Coronary artery (tissue), 2 donors: Measurements from ENCODE around the gene TAF6L.
"Not testable (repeated sequence)": the region's sequence is repeated elsewhere in the genome, so short reads cannot be mapped to it uniquely, and the experiment has no call there.

Experiments
- DNase-seq: peaks from one replicate; pipeline ENCODE4 v3.0.0-alpha.2; 2017; ENCODE audit warnings: low spot score
- H3K27ac ChIP-seq, 2 donors: fragments of 200-600 bp; sonication (generic); one replicate each; pipeline ENCODE4 v1.5.1; 2016 to 2019
- H3K4me3 ChIP-seq: fragments of 200-600 bp; sonication (generic); 2 replicates; pipeline ENCODE4 v1.5.1; 2016; ENCODE audit warnings: mild to moderate bottlenecking, moderate library complexity
- TF ChIP-seq, protein P1 (sequence below): fragments of 200-600 bp; sonication (generic); IDR thresholded peaks from one replicate; pipeline ENCODE4 v1.5.1; 2019; ENCODE audit warnings: antibody characterized with exemption

TAF6L gene

DNA sequence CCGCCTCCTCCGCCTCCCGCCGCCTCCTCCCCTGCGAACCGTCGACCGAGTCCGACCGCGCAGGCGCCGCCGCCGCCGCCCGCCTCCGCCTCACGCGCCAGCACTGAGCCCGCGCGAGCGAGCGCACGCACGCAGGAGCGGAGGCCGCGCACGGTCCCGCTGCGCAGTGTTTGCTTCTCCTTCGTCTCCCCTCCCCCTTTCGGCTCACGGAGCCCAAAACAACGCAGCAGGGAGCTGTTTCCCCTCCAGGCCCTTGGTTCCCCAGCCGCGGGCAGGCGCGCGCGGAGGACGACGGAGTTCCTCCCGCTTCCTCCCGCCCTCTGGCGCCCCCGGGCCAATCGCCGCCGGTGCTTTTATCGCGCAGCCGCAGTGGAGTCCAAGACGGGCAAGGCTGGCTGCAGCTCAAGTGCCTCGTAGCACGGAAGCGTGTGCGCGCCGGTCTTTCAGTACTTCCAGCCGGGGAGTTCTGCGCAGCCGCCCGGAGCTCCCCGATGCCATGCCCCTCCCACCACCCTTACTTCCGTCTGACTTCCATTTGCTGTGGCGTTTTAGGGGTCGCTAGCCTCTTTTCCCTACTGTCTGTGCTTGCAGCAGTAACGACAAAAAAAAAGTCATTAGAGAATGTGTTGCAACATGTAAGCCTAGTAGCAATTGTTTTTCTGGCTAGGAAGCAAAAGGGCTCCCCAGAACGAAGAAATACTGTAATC lies 43.9 kb upstream of the TAF6L start, which contains the start of gene HNRNPUL2:
TSS of gene HNRNPUL2 (minus strand) at position 293 of the 707 bp plus-strand sequence. CDS start 301 bp downstream, outside the sequence.
- Histone ChIP-seq H3K4me3 (peak within 1 kb of the TSS; percentile 79), H3K27ac (peak within 1 kb of the TSS; percentile 87 to 96)
- TF ChIP-seq, protein P1, sequence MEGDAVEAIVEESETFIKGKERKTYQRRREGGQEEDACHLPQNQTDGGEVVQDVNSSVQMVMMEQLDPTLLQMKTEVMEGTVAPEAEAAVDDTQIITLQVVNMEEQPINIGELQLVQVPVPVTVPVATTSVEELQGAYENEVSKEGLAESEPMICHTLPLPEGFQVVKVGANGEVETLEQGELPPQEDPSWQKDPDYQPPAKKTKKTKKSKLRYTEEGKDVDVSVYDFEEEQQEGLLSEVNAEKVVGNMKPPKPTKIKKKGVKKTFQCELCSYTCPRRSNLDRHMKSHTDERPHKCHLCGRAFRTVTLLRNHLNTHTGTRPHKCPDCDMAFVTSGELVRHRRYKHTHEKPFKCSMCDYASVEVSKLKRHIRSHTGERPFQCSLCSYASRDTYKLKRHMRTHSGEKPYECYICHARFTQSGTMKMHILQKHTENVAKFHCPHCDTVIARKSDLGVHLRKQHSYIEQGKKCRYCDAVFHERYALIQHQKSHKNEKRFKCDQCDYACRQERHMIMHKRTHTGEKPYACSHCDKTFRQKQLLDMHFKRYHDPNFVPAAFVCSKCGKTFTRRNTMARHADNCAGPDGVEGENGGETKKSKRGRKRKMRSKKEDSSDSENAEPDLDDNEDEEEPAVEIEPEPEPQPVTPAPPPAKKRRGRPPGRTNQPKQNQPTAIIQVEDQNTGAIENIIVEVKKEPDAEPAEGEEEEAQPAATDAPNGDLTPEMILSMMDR, result no peak
- DNase-seq, result peak; percentile 98

DNA sequence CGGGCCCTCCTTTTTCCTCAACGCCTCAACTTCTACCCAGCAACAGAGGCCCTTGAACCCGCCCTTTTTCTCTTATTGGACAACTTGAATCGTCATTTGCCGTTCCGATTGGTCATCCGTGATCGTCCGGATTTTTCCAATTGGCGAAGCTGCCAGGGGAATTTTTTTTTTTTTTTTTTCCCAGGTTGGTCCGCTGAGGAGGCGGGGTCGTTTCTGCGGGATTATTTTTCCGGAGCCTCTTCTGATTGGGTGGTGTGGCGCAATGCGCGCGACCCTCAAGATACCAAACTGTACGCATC lies 43.4 kb upstream of the TAF6L start:
- TF ChIP-seq, protein P1, result no peak
- Histone ChIP-seq H3K4me3 (peak overlapping the region; percentile 79), H3K27ac (peak overlapping the region; percentile 87 to 96)
- DNase-seq, result peak; percentile 91

GRCh38 chr11:62728171-62728988 lies 42.8 kb upstream of the TAF6L start, which contains the start of gene TTC9C:
Gene TTC9C (plus strand): TSS chr11:62728486. CDS start chr11:62728849, 363 bp downstream.
- peak within 1 kb of the TSS; percentile 79 for H3K4me3 ChIP-seq
- H3K27ac ChIP-seq, result peak within 1 kb of the TSS; percentile 87 to 96
- DNase-seq, result peak; percentile 94
- TF ChIP-seq, protein P1, result no peak

- DNase-seq, H3K4me3 ChIP-seq, H3K27ac ChIP-seq: not testable (repeated sequence)
Measured at GRCh38 chr11:62730076-62730475, 41.1 kb upstream of the TAF6L start.

GRCh38 chr11:62732830-62733229 lies 38.4 kb upstream of the TAF6L start:
- no peak overlapping the region for H3K4me3 ChIP-seq
- TF ChIP-seq, protein P1, result no peak
- DNase-seq, result no peak

GRCh38 chr11:62737196-62737595 lies 34.0 kb upstream of the TAF6L start:
- Histone ChIP-seq H3K27ac (no peak overlapping the region), H3K4me3 (no peak overlapping the region)
- TF ChIP-seq, protein P1, result no peak
- DNase-seq, result no peak

More at GRCh38 chr11:62732830-62733229, 38.4 kb upstream of the TAF6L start:
- H3K27ac ChIP-seq, result no peak overlapping the region

- Histone ChIP-seq H3K4me3 (no peak overlapping the region), H3K27ac (no peak overlapping the region)
- TF ChIP-seq, protein P1, result no peak
- no peak for DNase-seq
Measured at GRCh38 chr11:62747475-62748160, 23.6 kb upstream of the TAF6L start.

GRCh38 chr11:62749931-62750330 lies 21.3 kb upstream of the TAF6L start:
- not testable (repeated sequence) for H3K27ac ChIP-seq, H3K4me3 ChIP-seq, DNase-seq
